Gastrocnemius medialis (tissue), 4 donors: Measurements from ENCODE around the gene AFG3L2.

Source experiments
- CTCF ChIP-seq, 5 experiments: fragments of 450-650 bp in 3 of 5; fragments of 200-600 bp in 2 of 5; sonication (generic) in 2 of 5; IDR thresholded peaks in 4 of 5; conservative IDR thresholded peaks in 1 of 5; 1 replicate in 4 of 5; 2 replicates in 1 of 5; pipeline ENCODE4 v1.5.1; 2016 to 2019; ENCODE audit warnings: antibody characterized with exemption in 5 of 5, mild to moderate bottlenecking in 3 of 5, moderate library complexity in 3 of 5
- POLR2A ChIP-seq, 2 donors: fragments of 450-650 bp; IDR thresholded peaks; one replicate each; pipeline ENCODE4 v1.6.1; 2017; ENCODE audit warnings: antibody characterized with exemption in 2 of 2, mild to moderate bottlenecking in 2 of 2, moderate library complexity in 2 of 2

DNA sequence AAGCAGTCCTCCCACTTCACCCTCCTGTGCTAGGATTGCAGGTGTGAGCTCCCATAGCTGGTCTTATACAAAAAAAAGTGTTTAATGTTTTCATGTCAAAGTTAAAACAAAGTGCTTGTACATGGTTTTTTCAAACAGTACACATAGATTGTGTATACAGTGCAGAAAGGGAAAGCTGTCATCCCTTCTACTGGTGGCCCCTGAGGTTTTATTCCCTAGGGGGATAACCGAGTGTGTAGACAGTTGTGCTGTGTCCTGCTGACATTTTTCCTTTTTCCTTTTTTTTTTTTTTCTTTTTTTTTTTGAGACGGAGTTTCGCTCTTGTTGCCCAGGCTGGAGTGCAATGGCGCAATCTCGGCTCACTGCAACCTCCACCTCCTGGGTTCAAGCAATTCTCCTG, 58.2 kb downstream of the AFG3L2 start:
- TF ChIP-seq POLR2A (IDR thresholded peaks at IDR 0.05) (no peak), CTCF (IDR thresholded peaks at IDR 0.05 in 4 of 5, conservative IDR thresholded peaks at IDR 0.05 in 1 of 5) (no peak)
